ENCODE measurements around the gene KCNA10. TPM values are rescaled to one million over a fixed set of nuclear protein-coding genes. Genes with fewer than 3 reads are reported as not detected.

KCNA10 gene
- total RNA-seq, 1 experiment from 2014 or later, result not detected

DNA sequence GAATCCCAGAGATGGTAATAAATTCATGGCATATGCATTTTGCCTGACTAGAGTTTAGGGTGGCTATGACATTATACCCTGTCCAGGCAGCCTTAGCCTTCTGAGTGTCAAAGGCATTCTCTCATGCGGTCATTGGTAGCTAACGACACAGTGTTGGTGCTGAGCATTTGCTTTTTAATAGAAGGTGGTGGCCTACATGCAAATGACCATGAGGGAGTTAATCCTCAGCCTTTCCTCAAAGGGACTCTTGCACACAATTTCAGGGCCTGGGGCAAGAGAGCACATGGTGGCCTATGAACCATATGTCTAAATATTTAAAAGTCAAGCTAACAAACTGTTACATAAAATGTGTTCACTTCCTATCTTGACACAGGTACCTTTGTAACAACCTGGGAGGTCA lies 30.9 kb upstream of the KCNA10 start:
- no peak overlapping the region for H3K27ac ChIP-seq (ENCODE audit: insufficient read length, low read depth, low read length)
- H3K23ac ChIP-seq (ENCODE audit: insufficient read length, low read depth, low read length), result no peak overlapping the region
- Mint-ChIP-seq H3K9me3 (no peaks in the 10 kb centered on the region), H3K27ac (no peak overlapping the region), H3K4me3 (no peak overlapping the region), H3K27me3 (ENCODE audit: low read depth) (peaks cover 67% of the 10 kb centered on the region), H3K4me1 (peaks cover 2% of the 10 kb centered on the region in 2 experiments; a peak in 1 of 4 replicates), H3K36me3 (ENCODE audit: insufficient read depth in 1 of 3, low read depth in 3 of 3) (no peaks in the 10 kb centered on the region)
- no peaks in the 10 kb centered on the region for H3K79me2 ChIP-seq (ENCODE audit: insufficient read depth, low read length)
- no peak overlapping the region for H2AK5ac ChIP-seq (ENCODE audit: insufficient read length, low read length)
- H3K14ac ChIP-seq (ENCODE audit: insufficient read depth, low read length), result no peak overlapping the region
- no peaks in the 10 kb centered on the region for H3K4me1 ChIP-seq (ENCODE audit: insufficient read depth, low read length)
- H4K8ac ChIP-seq (replicated peaks; ENCODE audit: insufficient read length, low read depth, low read length), result no peak overlapping the region
- H2BK15ac ChIP-seq (ENCODE audit: low read depth, low read length), result no peak overlapping the region
- no peak overlapping the region for H3T11ph ChIP-seq (ENCODE audit: low read length)
- no peak overlapping the region for H3K4me2 ChIP-seq (ENCODE audit: insufficient read depth, insufficient read length, low read length)
- TF ChIP-seq, protein P1, sequence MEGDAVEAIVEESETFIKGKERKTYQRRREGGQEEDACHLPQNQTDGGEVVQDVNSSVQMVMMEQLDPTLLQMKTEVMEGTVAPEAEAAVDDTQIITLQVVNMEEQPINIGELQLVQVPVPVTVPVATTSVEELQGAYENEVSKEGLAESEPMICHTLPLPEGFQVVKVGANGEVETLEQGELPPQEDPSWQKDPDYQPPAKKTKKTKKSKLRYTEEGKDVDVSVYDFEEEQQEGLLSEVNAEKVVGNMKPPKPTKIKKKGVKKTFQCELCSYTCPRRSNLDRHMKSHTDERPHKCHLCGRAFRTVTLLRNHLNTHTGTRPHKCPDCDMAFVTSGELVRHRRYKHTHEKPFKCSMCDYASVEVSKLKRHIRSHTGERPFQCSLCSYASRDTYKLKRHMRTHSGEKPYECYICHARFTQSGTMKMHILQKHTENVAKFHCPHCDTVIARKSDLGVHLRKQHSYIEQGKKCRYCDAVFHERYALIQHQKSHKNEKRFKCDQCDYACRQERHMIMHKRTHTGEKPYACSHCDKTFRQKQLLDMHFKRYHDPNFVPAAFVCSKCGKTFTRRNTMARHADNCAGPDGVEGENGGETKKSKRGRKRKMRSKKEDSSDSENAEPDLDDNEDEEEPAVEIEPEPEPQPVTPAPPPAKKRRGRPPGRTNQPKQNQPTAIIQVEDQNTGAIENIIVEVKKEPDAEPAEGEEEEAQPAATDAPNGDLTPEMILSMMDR (conservative IDR thresholded peaks at IDR 0.05), result no peak
- no peak overlapping the region for H3K9ac ChIP-seq (ENCODE audit: extremely low read depth, insufficient read length, low read length)
- no peaks in the 10 kb centered on the region; the same call in 1 of the 2 replicates for H3K27me3 ChIP-seq (ENCODE audit: insufficient read depth, low read length)
- H3K79me1 ChIP-seq (ENCODE audit: insufficient read depth, low read depth, low read length, poor library complexity, severe bottlenecking), result no peaks in the 10 kb centered on the region
- H3K23me2 ChIP-seq (ENCODE audit: insufficient read length, low read depth, low read length, poor library complexity, severe bottlenecking), result no peaks in the 10 kb centered on the region
- H4K5ac ChIP-seq (ENCODE audit: insufficient read length, low read depth, low read length), result no peak overlapping the region
- no peaks in the 10 kb centered on the region for H3K9me3 ChIP-seq (ENCODE audit: control insufficient read depth, low read depth, low read length)
- H4K91ac ChIP-seq (ENCODE audit: insufficient read length, low read depth, low read length), result no peak overlapping the region
- no peak overlapping the region for H2BK5ac ChIP-seq (ENCODE audit: insufficient read length, low read length)
- no peak overlapping the region for H2AFZ ChIP-seq (ENCODE audit: low read length)
- H3K18ac ChIP-seq (ENCODE audit: insufficient read length, low read depth, low read length), result no peak overlapping the region
- no peak for DNase-seq
- no peak overlapping the region for H2BK20ac ChIP-seq (ENCODE audit: low read depth, low read length, poor library complexity, severe bottlenecking)
- no peak overlapping the region for H3K56ac ChIP-seq (ENCODE audit: insufficient read length, low read depth, low read length)
- no peak overlapping the region for H2BK120ac ChIP-seq (ENCODE audit: low read depth, low read length, poor library complexity, severe bottlenecking)
- H4K20me1 ChIP-seq (ENCODE audit: control insufficient read depth, insufficient read depth, insufficient read length), result no peaks in the 10 kb centered on the region
- no peak overlapping the region for H3K4ac ChIP-seq (ENCODE audit: low read depth, low read length)
- no CpG with 5 or more reads among the region's 2 CpGs for WGBS (ENCODE audit: extremely low coverage, insufficient read length, low lambda C conversion rate)
- H2BK12ac ChIP-seq (ENCODE audit: insufficient read length, low read depth, low read length), result no peak overlapping the region

Measured in H9 (cell line).